HepG2 (cell line): ENCODE measurements around the gene PPP1R13B. TPM values are rescaled to one million over a fixed set of nuclear protein-coding genes. Genes with fewer than 3 reads are reported as not detected.

Experiments
- FUBP1 ChIP-seq: sonication (generic); formaldehyde crosslinking; IDR thresholded peaks from 2 replicates; pipeline ENCODE4 v1.5.1; 2020; ENCODE audit warnings: missing genetic modification reagents, mild to moderate bottlenecking, borderline replicate concordance
- KLF12 ChIP-seq: sonication (generic); formaldehyde crosslinking; IDR thresholded peaks from 2 replicates; pipeline ENCODE4 v1.4.0; 2020; ENCODE audit warnings: missing genetic modification reagents, borderline replicate concordance
- MATR3 ChIP-seq: sonication (generic); formaldehyde crosslinking; IDR thresholded peaks from 2 replicates; pipeline ENCODE4 v1.4.0; 2020; ENCODE audit warnings: missing genetic modification reagents
- NFKBIZ ChIP-seq: IDR thresholded peaks from 2 replicates; pipeline ENCODE4 v1.6.1; 2018; ENCODE audit warnings: missing genetic modification reagents, missing compliant biosample characterization
- PHB2 ChIP-seq: fragments of 450-650 bp; IDR thresholded peaks from 2 replicates; pipeline ENCODE4 v1.6.1; 2018; ENCODE audit not compliant: partially characterized antibody
- REST ChIP-seq, 2 experiments: IDR thresholded peaks; 2 replicates each; pipeline ENCODE4 v1.6.1; 2011 to 2012; ENCODE audit warnings: low read length in 2 of 2, borderline replicate concordance in 1 of 2, low read depth in 1 of 2, mild to moderate bottlenecking in 1 of 2, moderate library complexity in 1 of 2
- SRF ChIP-seq: IDR thresholded peaks from 2 replicates; pipeline ENCODE4 v1.6.1; 2011; ENCODE audit warnings: mild to moderate bottlenecking, low read depth, low read length, moderate library complexity
- UBTF ChIP-seq: sonication (generic); formaldehyde crosslinking; IDR thresholded peaks from 2 replicates; pipeline ENCODE4 v1.4.0; 2020; ENCODE audit warnings: mild to moderate bottlenecking, missing genetic modification reagents
- ZFP37 ChIP-seq: sonication (generic); formaldehyde crosslinking; IDR thresholded peaks from 2 replicates; pipeline ENCODE4 v1.4.0; 2020; ENCODE audit warnings: missing genetic modification reagents, borderline replicate concordance
- ZNF142 ChIP-seq: sonication (generic); formaldehyde crosslinking; IDR thresholded peaks from 2 replicates; pipeline ENCODE4 v1.4.0; 2020; ENCODE audit warnings: missing genetic modification reagents
- ZNF451 ChIP-seq: sonication (generic); formaldehyde crosslinking; IDR thresholded peaks from 2 replicates; pipeline ENCODE4 v1.5.0; 2020; ENCODE audit warnings: mild to moderate bottlenecking, missing genetic modification reagents
- ZNF597 ChIP-seq: sonication (generic); formaldehyde crosslinking; IDR thresholded peaks from 2 replicates; pipeline ENCODE4 v1.5.0; 2020; ENCODE audit warnings: missing genetic modification reagents
- ZNF878 ChIP-seq: sonication (generic); formaldehyde crosslinking; IDR thresholded peaks from 2 replicates; pipeline ENCODE4 v1.8.1; 2023; ENCODE audit warnings: mild to moderate bottlenecking, missing genetic modification reagents, moderate library complexity
- polyA plus RNA-seq, 8 experiments: library from polyadenylated mRNA; depleted of rRNA in 3 of 8; stranded (reverse) in 7 of 8; unstranded in 1 of 8; fragments of >200 nt; fragmentation: Illumina TruSeq in 4 of 8; extraction: Trizol in 4 of 8; gene quantifications; 2 replicates each; pipeline versions ENCODE4 v1.2.1 to v1.2.3, GENCODE V29; 2011 to 2016; ENCODE audit warnings: low read depth in 4 of 8, missing spikeins in 1 of 8, mixed read lengths in 1 of 8; ENCODE audit not compliant: insufficient read depth in 1 of 8
- total RNA-seq, 5 experiments: library from RNA; depleted of rRNA; stranded (reverse); fragments of >200 nt; fragmentation: Illumina TruSeq; extraction: Trizol; gene quantifications; 2 replicates each; pipeline ENCODE4 v1.2.3, GENCODE V29; 2016; ENCODE audit warnings: low read depth in 1 of 5

PPP1R13B gene
- total and polyA plus RNA-seq, 2 of the 13 experiments (the other 11 are each of a cell fraction or from before 2014, with no cell fraction given), result 4.6 to 9.4 TPM

DNA sequence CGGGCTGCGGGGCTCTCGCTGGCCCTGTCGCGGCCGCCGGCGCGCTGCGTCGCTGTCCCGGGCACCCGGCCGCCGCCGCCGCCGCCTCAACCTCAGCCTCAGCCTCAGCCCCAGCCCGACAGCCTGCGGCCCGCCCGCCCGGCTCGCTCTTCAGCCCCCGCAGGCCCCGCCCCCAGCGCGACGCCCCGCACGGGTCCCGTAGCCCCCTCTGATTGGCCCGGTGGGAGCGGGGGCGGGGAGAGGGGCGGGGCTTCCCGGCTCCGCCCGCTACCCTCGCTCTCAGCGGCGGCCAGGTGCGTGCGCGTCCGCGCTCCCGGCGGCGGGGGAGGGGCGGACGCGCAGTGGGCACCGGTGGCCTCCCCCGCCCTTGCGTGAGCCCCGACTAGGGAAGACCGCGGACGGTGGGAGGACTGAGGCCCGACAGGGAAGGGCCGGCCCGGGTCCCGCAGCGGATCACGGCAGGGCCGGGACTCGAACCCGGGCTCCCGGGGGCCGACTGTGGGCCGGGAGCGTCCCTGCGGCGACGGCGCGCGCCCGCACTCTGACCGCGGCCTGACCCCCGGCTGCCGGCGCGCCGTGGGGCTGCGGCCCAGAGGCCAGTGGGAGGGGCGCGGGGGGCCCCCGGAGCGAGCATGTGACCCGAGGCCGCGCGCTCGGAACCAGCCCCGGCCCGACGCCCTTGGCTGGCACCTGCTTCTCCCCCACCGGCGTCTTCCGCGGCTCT, at the start of gene PPP1R13B (continued):
- TF ChIP-seq ZNF142, result peak; percentile 42; the same call in 1 of the 2 replicates
- TF ChIP-seq REST (IDR thresholded peaks at IDR 0.05; ENCODE audit: borderline replicate concordance in 1 of 2, low read depth in 1 of 2, low read length in 2 of 2), result no peak
- no peak for TF ChIP-seq ZFP37 (CRISPR knock-in tag)
- TF ChIP-seq ZNF878, result no peak
- no peak for TF ChIP-seq ZNF451 (CRISPR knock-in tag)
- no peak for TF ChIP-seq KLF12
- TF ChIP-seq ZNF597 (CRISPR knock-in tag), result no peak
- 0 out of 2 replicates have a peak, but pooled peaks have one; percentile 13 for TF ChIP-seq UBTF
- no peak for TF ChIP-seq SRF
- no peak for TF ChIP-seq MATR3 (CRISPR knock-in tag)
- TF ChIP-seq PHB2, result no peak
- no peak for TF ChIP-seq FUBP1 (CRISPR knock-in tag)
- no peak for TF ChIP-seq NFKBIZ (CRISPR knock-in tag)
